HG03521 (cell line): Measurements from ENCODE around the gene CENPT.

ENCODE experiments used
- ATAC-seq: cut with Tn5 transposase; IDR thresholded peaks from one replicate; pipeline ENCODE4 v1.9.1; 2021; ENCODE audit warnings: mild to moderate bottlenecking, moderate library complexity; ENCODE audit not compliant: unreplicated experiment

CENPT gene

DNA sequence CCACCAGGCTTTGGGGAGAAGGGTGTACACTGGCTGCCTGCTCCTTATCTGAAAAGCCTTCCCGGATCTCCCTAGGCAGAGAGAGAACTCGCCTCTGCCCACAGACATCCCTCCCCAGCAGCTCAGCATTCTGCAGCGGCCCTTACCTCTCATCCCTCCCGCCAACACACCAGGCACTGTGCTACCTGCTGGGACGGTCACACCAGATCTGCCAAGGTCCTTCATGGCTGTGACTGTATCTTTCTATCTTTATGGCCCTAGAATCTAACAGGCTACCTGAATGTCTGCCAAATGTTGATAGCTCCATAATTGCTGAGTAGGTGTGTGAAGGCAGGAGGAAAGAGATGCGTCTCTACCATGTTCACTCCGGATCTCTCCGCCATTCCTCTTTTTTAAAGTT is 32.9 kb downstream of the CENPT start:
- no peak for ATAC-seq

GRCh38 chr16:67811899-67812298 is 35.6 kb downstream of the CENPT start:
- ATAC-seq: no peak

GRCh38 chr16:67807148-67807682 is 40.3 kb downstream of the CENPT start:
- ATAC-seq: no peak

DNA sequence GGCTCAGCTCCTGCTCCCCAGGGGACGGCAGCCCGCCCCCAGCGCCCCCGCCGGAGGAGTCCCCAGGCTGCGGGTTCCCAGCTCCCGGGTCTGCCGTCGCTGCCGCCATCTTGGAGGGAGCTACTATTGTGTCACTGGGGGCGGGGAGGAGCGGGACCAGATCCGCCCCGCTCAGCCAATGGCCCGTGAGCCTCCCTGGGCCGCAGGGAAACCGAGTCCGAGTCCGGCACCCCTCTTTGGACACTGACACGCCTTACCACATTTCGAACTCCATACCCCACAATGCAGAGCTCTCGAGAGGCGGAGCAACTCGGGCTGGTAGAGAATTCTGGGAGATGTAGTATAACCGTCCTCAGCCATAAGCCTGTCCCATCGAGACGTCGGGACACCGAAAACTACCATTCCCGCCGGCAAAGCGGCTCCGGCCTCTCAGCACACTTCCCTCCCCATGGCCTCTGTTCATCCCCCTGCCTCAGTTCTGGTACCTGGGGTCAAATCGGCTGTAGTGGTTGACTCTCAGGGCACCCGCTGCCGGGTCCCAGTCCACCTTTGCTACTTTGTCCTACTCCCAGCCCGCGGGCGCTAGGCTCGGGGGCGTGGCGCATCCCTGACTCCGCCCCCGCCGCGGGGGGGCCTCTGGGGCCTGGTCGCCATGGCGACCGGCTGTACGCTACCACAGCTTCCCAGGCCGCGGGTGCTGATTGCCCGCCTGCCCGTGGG is 40.9 kb downstream of the CENPT start, which contains the start of the genes RANBP10 and TSNAXIP1:
TSS of gene RANBP10 (minus strand) at position 133 of the 720 bp plus-strand sequence. CDS start at position 109, 24 bp downstream.
TSS of gene TSNAXIP1 (plus strand) at position 462 of the 720 bp plus-strand sequence. CDS start 261 bp downstream, outside the sequence.
- ATAC-seq: peak; percentile 89

DNA sequence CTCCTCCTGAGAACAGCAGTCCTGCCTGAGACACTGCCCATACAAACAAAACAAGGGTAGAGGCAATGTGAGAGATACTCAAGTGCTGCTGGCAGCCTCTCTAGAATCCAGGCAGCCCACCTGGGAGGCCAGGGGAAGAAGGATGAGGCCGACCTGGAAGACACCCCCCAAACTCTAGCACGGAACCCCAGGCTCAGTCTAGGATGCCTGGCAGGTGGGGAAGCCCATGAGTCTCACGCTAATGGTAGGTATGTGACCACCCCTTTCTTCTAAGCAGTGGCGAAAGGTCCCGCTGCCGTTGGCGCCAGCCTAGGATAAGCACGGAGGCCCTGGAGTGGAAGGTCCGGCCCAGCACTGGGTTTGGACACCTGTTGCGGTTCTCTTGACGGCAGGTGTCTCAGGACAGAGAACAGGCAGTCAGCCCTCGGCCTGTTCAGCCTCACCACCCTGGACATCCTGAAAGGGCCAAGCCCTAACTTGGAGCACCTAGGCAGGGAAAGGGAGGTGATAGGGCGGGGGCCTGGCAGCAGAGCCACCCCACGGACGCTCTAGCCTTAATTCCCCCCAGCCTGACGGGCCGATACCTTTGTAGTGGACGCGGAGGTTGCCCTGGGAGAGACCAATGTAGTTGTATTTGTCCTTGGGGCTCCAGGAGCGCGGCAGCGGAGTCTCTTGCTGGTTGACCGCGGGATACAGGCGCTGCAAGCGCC is 41.6 kb downstream of the CENPT start:
- ATAC-seq: no peak

GRCh38 chr16:67804853-67805542 is 42.5 kb downstream of the CENPT start:
- ATAC-seq: no peak

DNA sequence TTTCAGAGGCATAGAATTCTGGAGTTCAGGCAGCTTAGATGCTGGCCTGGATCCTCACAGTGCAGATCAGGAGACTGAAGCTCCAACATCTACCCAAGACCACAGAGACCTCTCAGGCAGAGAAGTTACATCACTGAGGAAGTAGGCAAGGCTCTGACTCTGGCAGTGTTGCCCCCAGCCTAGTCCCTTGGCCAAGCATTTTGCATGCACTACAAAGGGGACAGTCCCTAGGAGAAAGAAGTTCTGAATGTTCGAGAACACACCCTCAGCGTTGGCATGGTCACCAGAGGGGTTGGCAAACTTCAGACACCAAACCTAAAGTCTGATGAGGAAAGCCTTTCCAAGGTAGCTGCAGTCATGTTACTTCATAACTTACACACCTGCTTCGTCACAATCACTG is 43.6 kb downstream of the CENPT start:
- no peak for ATAC-seq

GRCh38 chr16:67801883-67802282 is 45.6 kb downstream of the CENPT start:
- ATAC-seq: no peak

- ATAC-seq: no peak
Observed at GRCh38 chr16:67801241-67801640, 46.3 kb downstream of the CENPT start.

- ATAC-seq: no peak
Observed at GRCh38 chr16:67800338-67800926, 47.1 kb downstream of the CENPT start.

- no peak for ATAC-seq
Observed at GRCh38 chr16:67796099-67796718, 51.3 kb downstream of the CENPT start.

GRCh38 chr16:67790071-67790470 is 57.4 kb downstream of the CENPT start:
- ATAC-seq: no peak

DNA sequence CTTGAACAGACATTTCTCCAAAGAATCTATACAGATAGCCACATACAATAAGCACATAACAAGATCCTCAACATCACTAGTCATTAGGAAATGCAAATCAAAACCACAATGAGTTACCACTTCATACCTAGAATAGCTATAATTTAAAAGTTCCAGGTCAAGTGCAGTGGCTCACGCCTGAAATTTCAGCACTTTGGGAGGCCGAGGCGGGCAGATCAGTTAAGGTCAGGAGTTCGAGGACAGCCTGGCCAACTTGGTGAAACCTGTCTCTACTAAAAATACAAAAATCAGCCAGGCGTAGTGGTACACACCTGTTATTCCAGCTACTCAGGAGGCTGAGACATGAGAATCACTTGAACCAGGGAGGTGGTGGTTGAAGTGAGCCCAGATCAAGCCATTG is 61.0 kb downstream of the CENPT start:
- ATAC-seq: no peak

- ATAC-seq: no peak
Observed at GRCh38 chr16:67783353-67783725, 64.2 kb downstream of the CENPT start.

DNA sequence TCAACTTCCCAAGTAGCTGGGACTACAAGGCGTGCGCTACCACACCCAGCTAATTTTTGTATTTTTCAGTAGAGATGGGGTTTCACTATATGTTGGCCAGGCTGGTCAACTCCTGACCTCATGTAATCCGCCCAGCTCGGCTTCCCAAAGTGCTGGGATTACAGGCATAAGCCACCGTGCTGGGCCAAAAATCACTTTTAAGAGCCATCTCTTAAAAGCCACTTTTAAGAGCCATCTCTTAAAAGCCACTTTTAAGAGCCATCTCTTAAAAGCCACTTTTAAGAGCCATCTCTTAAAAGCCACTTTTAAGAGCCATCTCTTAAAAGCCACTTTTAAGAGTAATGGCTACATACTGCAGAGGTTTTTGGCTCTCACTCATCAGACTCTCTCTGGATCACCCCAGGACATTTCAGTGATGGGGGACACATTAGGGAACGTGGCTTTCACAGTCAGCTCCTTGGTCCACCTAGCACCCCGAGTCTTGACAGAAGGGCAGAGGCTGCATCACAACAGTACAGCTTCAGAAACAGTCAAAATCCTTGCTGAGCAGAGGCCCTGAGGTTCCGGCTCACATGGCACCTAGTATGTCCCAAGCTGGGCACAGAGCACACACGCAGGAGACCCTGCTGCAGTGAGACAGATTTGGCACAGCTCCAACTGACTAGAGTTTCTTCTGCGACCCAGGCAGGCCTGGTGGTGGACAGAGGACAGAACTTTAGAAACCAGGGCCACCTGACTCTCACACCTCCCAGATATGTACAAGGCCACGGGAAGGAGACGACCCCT is 64.7 kb downstream of the CENPT start:
- ATAC-seq: no peak

DNA sequence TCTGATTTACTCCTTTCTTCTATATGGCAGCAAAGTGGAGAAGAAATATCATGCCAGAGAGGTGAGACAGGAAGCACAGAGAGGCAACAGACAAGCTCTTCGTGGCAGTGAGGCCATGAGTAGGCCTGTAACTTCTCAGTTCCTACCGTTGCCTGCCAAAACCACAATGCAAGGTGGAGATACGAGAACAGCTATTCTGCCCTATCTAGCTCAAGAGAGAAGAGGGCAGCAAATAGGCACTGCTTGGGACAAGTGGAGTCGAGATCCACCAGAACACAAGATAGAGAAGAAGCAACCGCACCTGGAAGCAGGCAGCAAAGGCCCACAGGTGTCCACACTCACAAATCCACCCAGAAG is 66.0 kb downstream of the CENPT start:
- ATAC-seq: no peak

DNA sequence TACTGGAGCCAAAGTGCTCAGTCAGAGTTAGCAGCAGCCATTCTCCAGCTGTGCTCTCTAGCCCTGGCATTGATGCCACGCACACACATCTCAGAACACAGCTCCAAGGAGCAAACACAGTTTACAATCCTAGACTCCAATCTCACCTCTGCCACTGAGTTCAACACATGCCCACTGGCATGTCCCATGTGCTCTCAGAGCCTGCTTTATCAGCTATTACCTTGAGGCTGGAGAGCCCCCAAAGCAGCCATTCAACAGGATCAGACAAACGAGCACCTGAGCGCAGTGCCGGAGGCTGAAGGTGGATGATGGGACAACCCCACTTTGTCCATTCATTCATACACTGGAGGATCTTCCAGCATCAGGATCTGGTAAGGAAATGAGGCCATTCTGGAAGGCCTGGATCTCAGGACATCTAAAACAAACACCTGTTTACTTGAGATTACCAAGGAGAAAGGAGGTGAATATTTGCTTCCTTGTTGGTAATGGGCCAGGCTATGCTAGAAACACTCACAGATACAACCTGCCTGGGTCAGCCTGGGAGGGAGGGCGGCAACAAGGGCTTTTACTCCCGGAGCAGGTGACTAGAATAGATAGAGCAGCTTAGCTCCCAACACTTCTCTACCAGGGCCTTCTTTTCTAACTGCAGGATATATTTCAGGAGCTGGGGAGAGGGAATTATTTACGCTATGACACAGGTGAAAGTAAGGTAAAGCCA is 66.5 kb downstream of the CENPT start:
- no peak for ATAC-seq

- ATAC-seq: no peak
Observed at GRCh38 chr16:67779256-67780014, 68.1 kb downstream of the CENPT start.
